ENCODE results near the gene EXOC3L1.
A peak's percentile ranks its signal among the peaks of the same experiment; 100 is the strongest.

EXOC3L1 gene

GRCh38 chr16:67190041-67190440 is at the start of gene EXOC3L1:
Gene EXOC3L1, minus strand, starts transcription at chr16:67190136. Its CDS starts 460 bp downstream, at chr16:67189676.
- no peak for DNase-seq

- DNase-seq, result no peak
These were observed 49.0 kb upstream of the EXOC3L1 start for GRCh38 chr16:67238806-67239470.

GRCh38 chr16:67238278-67238575 is 48.3 kb upstream of the EXOC3L1 start:
- no peak for DNase-seq

- DNase-seq, result no peak
These were observed 47.7 kb upstream of the EXOC3L1 start for GRCh38 chr16:67237396-67238277.

GRCh38 chr16:67236563-67237395 is 46.8 kb upstream of the EXOC3L1 start:
- DNase-seq, result peak; percentile 50

- DNase-seq, result no peak
These were observed 46.1 kb upstream of the EXOC3L1 start for GRCh38 chr16:67235816-67236562.

- DNase-seq, result no peak
These were observed 44.3 kb upstream of the EXOC3L1 start for GRCh38 chr16:67234180-67234597.

- no peak for DNase-seq
These were observed 43.7 kb upstream of the EXOC3L1 start for GRCh38 chr16:67233596-67233995.

- no peak for DNase-seq
These were observed 41.1 kb upstream of the EXOC3L1 start for GRCh38 chr16:67230809-67231660.

- no peak for DNase-seq
These were observed 40.2 kb upstream of the EXOC3L1 start for GRCh38 chr16:67229906-67230808.

- no peak for DNase-seq
These were observed 39.0 kb upstream of the EXOC3L1 start for GRCh38 chr16:67228905-67229304.

GRCh38 chr16:67228034-67228785 is 38.3 kb upstream of the EXOC3L1 start:
- DNase-seq, result no peak

GRCh38 chr16:67227567-67227921 is 37.6 kb upstream of the EXOC3L1 start:
- no peak for DNase-seq

- DNase-seq, result peak; percentile 98
These were observed 37.0 kb upstream of the EXOC3L1 start, which contains the start of gene TMEM208 for GRCh38 chr16:67226804-67227566. Gene TMEM208, plus strand, starts transcription at chr16:67227130. Its CDS starts 89 bp downstream, at chr16:67227219.

- DNase-seq, result no peak
These were observed 36.4 kb upstream of the EXOC3L1 start for GRCh38 chr16:67226295-67226803.

- no peak for DNase-seq
These were observed 34.1 kb upstream of the EXOC3L1 start for GRCh38 chr16:67223992-67224391.

- no peak for DNase-seq
These were observed 26.9 kb upstream of the EXOC3L1 start for GRCh38 chr16:67216612-67217490.

GRCh38 chr16:67215706-67216105 is 25.8 kb upstream of the EXOC3L1 start:
- DNase-seq, result no peak

All from activated T-cell treated with anti-CD3 and anti-CD28 coated beads for 4 hours (primary cell).